Stimulated activated CD8-positive, alpha-beta memory T cell treated with anti-CD3 and anti-CD28 coated beads, Interleukin-12 subunit alpha, Interleukin-12 subunit beta, amount 100 ng/mL, for 24 hours (primary cell): ENCODE measurements around the gene DEXI.
"Not testable (repeated sequence)": the region's sequence is repeated elsewhere in the genome, so short reads cannot be mapped to it uniquely, and the experiment has no call there.

Source experiments
- DNase-seq: peaks from one replicate; pipeline ENCODE4 v3.0.0-alpha.2; 2020; ENCODE audit errors: extremely low read depth

The DEXI gene

GRCh38 chr16:10926867-10927266 lies 15.4 kb downstream of the DEXI start:
- DNase-seq, result no peak

- DNase-seq, result no peak
These were observed 16.2 kb downstream of the DEXI start for GRCh38 chr16:10926094-10926493.

DNA sequence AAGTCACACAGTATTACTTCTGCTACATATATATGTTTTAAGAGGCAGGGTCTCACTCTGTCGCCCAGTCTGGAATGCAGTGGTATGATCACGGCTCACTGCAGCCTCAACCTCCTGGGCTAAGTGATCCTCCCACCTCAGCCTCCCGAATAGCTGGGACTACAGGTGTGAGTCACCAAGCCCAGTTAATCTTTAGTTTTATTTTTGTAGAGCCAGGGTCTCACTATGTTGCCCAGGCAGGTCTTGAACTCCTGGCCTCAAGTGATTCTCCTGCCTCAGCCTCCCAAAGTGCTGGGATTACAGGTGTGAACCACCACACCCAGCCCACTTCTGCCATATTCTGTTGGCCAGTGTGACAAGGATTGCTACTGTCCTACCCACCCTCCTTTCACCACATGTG lies 17.0 kb downstream of the DEXI start:
- DNase-seq, result not testable (repeated sequence)

- no peak for DNase-seq
These were observed 18.5 kb downstream of the DEXI start for GRCh38 chr16:10923650-10924214.

DNA sequence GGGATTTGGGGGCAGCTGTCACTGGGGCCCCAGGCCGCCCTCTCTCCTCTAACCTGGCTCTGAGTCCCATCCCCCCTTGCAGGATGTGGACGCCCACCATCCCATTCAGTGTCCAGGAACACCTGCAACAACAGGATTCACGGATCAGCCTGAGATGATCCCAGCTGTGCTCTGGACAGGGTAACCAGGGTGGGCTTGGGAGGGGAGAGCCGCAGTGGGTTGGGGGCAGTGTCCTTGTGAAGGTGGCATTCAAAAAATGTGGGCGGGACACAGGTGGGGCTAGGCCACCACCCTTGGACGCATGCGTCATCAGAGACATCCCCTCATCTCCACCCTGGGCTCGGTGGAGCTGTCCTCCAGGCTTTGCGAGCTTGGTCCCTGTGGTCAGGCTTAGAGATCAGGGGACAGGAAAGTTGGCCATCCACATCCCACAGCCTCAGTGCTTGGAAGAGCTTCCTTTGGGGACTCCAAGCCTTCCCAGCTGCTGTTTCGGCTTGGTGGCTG lies 19.1 kb downstream of the DEXI start:
- no peak for DNase-seq

GRCh38 chr16:10922328-10923145 lies 19.7 kb downstream of the DEXI start:
- DNase-seq, result no peak

- DNase-seq, result no peak
These were observed 20.5 kb downstream of the DEXI start for GRCh38 chr16:10921536-10922327.

GRCh38 chr16:10920726-10921427 lies 21.4 kb downstream of the DEXI start:
- no peak for DNase-seq

- no peak for DNase-seq
These were observed 23.3 kb downstream of the DEXI start for GRCh38 chr16:10919003-10919351.

DNA sequence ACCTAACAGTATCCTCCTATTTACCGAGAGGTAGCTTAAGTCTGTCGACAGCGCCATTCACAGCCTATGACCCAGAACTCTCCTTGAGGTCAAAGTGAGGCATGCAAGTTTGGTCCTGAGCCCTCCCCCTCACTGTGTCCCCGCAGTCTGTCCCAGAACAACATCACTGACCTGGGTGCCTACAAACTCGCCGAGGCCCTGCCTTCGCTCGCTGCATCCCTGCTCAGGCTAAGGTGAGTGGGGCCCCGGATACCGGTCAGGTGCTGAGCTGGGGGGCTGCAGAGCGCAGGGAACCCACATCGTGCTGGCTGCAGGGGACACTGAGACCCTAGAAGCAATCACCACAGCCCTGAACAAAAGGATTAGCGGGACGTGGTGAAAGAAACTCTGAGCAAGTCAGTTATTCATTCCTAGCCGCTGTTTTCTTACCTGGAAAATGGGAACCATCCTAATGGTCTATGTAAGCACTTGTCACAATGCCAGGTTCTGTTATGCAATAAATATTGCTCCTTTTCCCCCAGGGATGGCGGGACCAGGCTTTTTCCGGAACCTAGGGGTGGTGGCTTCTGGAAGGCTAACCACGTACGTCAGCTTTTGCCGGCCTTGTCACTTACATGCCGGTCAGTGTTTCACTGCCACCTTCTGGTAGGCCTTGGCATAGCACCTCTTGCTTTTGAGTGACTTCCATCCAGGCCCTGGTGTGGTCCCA lies 23.8 kb downstream of the DEXI start:
- peak; percentile 54 for DNase-seq

GRCh38 chr16:10916534-10916933 lies 25.7 kb downstream of the DEXI start:
- no peak for DNase-seq

DNA sequence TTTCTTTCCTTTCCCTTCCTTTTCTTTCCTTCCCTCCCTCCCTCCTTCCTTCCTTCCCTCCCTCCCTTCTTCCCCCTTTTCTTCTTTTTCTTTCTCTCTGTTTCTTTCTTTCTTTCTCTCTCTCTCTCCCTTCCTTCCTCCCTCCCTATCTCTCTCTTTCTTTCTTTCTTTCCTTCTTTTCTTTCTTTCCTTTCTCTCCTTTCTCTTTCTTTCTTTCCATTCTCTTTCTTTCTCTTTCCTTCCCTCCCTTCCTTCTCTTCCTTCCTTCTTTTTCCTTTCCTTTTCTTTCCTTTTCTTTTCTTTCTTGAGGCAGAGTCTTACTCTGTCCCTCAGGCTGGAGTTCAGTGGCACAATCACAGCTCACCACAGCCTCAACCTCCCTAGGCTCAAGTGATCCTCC lies 31.0 kb downstream of the DEXI start:
- no peak for DNase-seq

GRCh38 chr16:10907757-10908045 lies 34.6 kb downstream of the DEXI start:
- DNase-seq, result no peak

DNA sequence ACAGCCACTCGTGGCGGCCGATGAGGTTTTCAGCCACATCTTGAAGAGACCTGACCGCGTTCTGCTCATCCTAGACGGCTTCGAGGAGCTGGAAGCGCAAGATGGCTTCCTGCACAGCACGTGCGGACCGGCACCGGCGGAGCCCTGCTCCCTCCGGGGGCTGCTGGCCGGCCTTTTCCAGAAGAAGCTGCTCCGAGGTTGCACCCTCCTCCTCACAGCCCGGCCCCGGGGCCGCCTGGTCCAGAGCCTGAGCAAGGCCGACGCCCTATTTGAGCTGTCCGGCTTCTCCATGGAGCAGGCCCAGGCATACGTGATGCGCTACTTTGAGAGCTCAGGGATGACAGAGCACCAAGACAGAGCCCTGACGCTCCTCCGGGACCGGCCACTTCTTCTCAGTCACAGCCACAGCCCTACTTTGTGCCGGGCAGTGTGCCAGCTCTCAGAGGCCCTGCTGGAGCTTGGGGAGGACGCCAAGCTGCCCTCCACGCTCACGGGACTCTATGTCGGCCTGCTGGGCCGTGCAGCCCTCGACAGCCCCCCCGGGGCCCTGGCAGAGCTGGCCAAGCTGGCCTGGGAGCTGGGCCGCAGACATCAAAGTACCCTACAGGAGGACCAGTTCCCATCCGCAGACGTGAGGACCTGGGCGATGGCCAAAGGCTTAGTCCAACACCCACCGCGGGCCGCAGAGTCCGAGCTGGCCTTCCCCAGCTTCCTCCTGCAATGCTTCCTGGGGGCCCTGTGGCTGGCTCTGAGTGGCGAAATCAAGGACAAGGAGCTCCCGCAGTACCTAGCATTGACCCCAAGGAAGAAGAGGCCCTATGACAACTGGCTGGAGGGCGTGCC lies 35.1 kb downstream of the DEXI start:
- DNase-seq, result no peak

DNA sequence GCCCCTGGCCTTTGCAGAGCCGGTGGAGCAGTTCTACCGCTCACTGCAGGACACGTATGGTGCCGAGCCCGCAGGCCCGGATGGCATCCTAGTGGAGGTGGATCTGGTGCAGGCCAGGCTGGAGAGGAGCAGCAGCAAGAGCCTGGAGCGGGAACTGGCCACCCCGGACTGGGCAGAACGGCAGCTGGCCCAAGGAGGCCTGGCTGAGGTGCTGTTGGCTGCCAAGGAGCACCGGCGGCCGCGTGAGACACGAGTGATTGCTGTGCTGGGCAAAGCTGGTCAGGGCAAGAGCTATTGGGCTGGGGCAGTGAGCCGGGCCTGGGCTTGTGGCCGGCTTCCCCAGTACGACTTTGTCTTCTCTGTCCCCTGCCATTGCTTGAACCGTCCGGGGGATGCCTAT lies 35.8 kb downstream of the DEXI start:
- DNase-seq, result no peak

DNA sequence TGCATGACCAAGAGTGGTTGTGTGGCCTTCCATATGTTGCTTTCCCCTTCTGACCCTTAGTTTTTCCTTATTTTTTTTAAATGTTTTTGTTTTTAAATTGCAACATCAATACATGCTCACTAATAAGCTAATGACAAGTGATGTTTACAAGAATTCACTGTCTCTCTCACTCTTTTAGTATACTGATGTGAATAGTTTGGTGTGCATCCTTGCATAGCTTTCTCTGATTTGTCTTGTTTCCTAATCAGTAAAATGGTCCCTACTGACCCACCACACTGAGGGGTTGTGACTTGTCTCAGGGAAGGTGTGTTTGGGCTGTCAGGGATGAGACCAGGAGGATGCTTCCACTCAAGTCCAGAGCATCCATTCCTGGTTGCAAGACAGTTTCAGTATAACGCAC lies 39.3 kb downstream of the DEXI start:
- no peak for DNase-seq

- DNase-seq, result no peak
These were observed 45.1 kb downstream of the DEXI start for GRCh38 chr16:10897134-10897533.

- no peak for DNase-seq
These were observed 45.5 kb downstream of the DEXI start for GRCh38 chr16:10896723-10897122.

GRCh38 chr16:10896165-10896564 lies 46.1 kb downstream of the DEXI start:
- no peak for DNase-seq

- DNase-seq, result no peak
These were observed 47.0 kb downstream of the DEXI start for GRCh38 chr16:10895053-10895946.
